SK-N-MC (cell line): ENCODE results near the gene PPFIA3.

Experiments used
- EZH2 ChIP-seq: fragments of 200-600 bp; sonication (generic); IDR thresholded peaks from one replicate; pipeline ENCODE4 v1.6.1; 2017; ENCODE audit warnings: antibody characterized with exemption
- FOXP2 ChIP-seq: optimal IDR thresholded peaks from 2 replicates; pipeline ENCODE3; 2011; ENCODE audit warnings: mild to moderate bottlenecking, moderate library complexity; ENCODE audit not compliant: insufficient read depth; ENCODE audit errors: extremely low read length, control extremely low read depth
- POLR2AphosphoS5 ChIP-seq: IDR thresholded peaks from 2 replicates; pipeline ENCODE4 v1.6.1; 2012; ENCODE audit warnings: mild to moderate bottlenecking, low read depth, low read length, borderline replicate concordance

GRCh38 chr19:49102303-49102702 is 17.0 kb upstream of the PPFIA3 start:
- TF ChIP-seq EZH2, result no peak
- no peak for TF ChIP-seq POLR2AphosphoS5
- TF ChIP-seq FOXP2, result no peak
